Fibroblast of lung (primary cell): ENCODE results near the gene ACTL6B. TPM values are rescaled to one million over a fixed set of nuclear protein-coding genes. Genes with fewer than 3 reads are reported as not detected.

Experiments used
- DNase-seq, 2 donors: peaks; one replicate each; pipeline versions ENCODE4 v3.0.0 to v3.0.0-alpha.2; 2010; ENCODE audit warnings: low read depth in 2 of 2
- H2AFZ ChIP-seq: 2 replicates; pipeline ENCODE4 v1.5.1; 2012; ENCODE audit warnings: low read length, control low read depth, inconsistent platforms
- H3K27ac ChIP-seq: 2 replicates; pipeline ENCODE4 v1.5.1; 2011; ENCODE audit warnings: low read length, control low read depth; ENCODE audit not compliant: insufficient read depth
- H3K27me3 ChIP-seq: 2 replicates; pipeline ENCODE4 v1.5.1; 2011; ENCODE audit warnings: mild to moderate bottlenecking, low read length; ENCODE audit not compliant: control insufficient read depth, insufficient read depth
- H3K36me3 ChIP-seq: 2 replicates; pipeline ENCODE4 v1.5.1; 2011; ENCODE audit warnings: low read length; ENCODE audit not compliant: control insufficient read depth, insufficient read depth
- H3K4me1 ChIP-seq: 2 replicates; pipeline ENCODE4 v1.5.1; 2011; ENCODE audit warnings: low read length; ENCODE audit not compliant: control insufficient read depth, insufficient read depth; ENCODE audit errors: extremely low read depth
- H3K4me2 ChIP-seq: 2 replicates; pipeline ENCODE4 v1.5.1; 2011; ENCODE audit warnings: low read length, control low read depth; ENCODE audit not compliant: insufficient read depth; ENCODE audit errors: extremely low read depth
- H3K4me3 ChIP-seq, 4 experiments: fragments of 200-600 bp in 1 of 4; sonication (generic) in 1 of 4; replicated peaks in 1 of 4; 2 replicates each; pipeline ENCODE4 v1.5.1; 2011 to 2016; ENCODE audit warnings: low read length in 4 of 4, low read depth in 3 of 4, mild to moderate bottlenecking in 3 of 4, control low read depth in 2 of 4, inconsistent platforms in 1 of 4, mixed read lengths in 1 of 4; ENCODE audit not compliant: insufficient read depth in 1 of 4; ENCODE audit errors: control extremely low read depth in 1 of 4
- H3K79me2 ChIP-seq: 2 replicates; pipeline ENCODE4 v1.5.1; 2012; ENCODE audit warnings: mild to moderate bottlenecking, low read length, inconsistent platforms; ENCODE audit not compliant: control insufficient read depth, insufficient read depth
- H3K9ac ChIP-seq: 2 replicates; pipeline ENCODE4 v1.5.1; 2011; ENCODE audit warnings: mild to moderate bottlenecking, low read length, control low read depth; ENCODE audit not compliant: insufficient read depth
- H3K9me3 ChIP-seq: 2 replicates; pipeline ENCODE4 v1.5.1; 2012; ENCODE audit warnings: low read depth, low read length; ENCODE audit not compliant: control insufficient read depth, insufficient read depth
- H4K20me1 ChIP-seq: 2 replicates; pipeline ENCODE4 v1.5.1; 2011; ENCODE audit warnings: low read length; ENCODE audit not compliant: control insufficient read depth, insufficient read depth; ENCODE audit errors: extremely low read depth
- CTCF ChIP-seq, 2 donors: IDR thresholded peaks in 1 of 2; conservative IDR thresholded peaks in 1 of 2; 1 replicate in 1 of 2; 2 replicates in 1 of 2; pipeline ENCODE4 v1.5.1; 2011 to 2012; ENCODE audit warnings: low read length in 2 of 2, control low read depth in 1 of 2, inconsistent platforms in 1 of 2, low read depth in 1 of 2, mild to moderate bottlenecking in 1 of 2
- EZH2 ChIP-seq: IDR thresholded peaks from 2 replicates; pipeline ENCODE4 v1.5.1; 2012; ENCODE audit warnings: low read length, control low read depth, mild to moderate bottlenecking; ENCODE audit errors: missing control alignments
- polyA plus RNA-seq, 2 donors: library from polyadenylated mRNA; depleted of rRNA in 1 of 2; stranded (reverse) in 1 of 2; unstranded in 1 of 2; fragments of >200 nt; gene quantifications; 2 replicates each; pipeline ENCODE4 v1.2.1, GENCODE V29; 2011 to 2012; ENCODE audit warnings: missing spikeins in 1 of 2
- total RNA-seq: library from RNA; depleted of rRNA; stranded (reverse); fragments of >200 nt; gene quantifications from 2 replicates; pipeline ENCODE4 v1.2.1, GENCODE V29; 2014

The ACTL6B gene
- total and polyA plus RNA-seq, 2 donors (not counting 1 experiment from before 2014, with no cell fraction given): not detected

- H3K79me2 ChIP-seq: peaks cover 20% of the 10 kb centered on the region
- H3K4me3 ChIP-seq: peak overlapping the region; percentile 65 to 98 (median 92)
- no peak overlapping the region for H2AFZ ChIP-seq
- H3K27me3 ChIP-seq: no peaks in the 10 kb centered on the region
- H3K36me3 ChIP-seq: peaks cover 19% of the 10 kb centered on the region
- H4K20me1 ChIP-seq: no peaks in the 10 kb centered on the region
- peak; percentile 86 to 87 for DNase-seq
- peak overlapping the region; percentile 79 for H3K27ac ChIP-seq
- peak overlapping the region; percentile 92 for H3K4me2 ChIP-seq
- peak overlapping the region; percentile 61 for H3K9ac ChIP-seq
- peaks cover 4% of the 10 kb centered on the region for H3K4me1 ChIP-seq
- TF ChIP-seq CTCF (conservative IDR thresholded peaks at IDR 0.05 in 1 of 2, IDR thresholded peaks at IDR 0.05 in 1 of 2; ENCODE audit: low read depth in 1 of 2, low read length in 2 of 2): no peak
- TF ChIP-seq EZH2: no peak
- no peaks in the 10 kb centered on the region for H3K9me3 ChIP-seq
Measured at GRCh38 chr7:100602889-100603725, 53.1 kb downstream of the ACTL6B start.

- DNase-seq: no peak
Measured at GRCh38 chr7:100600730-100601038, 55.6 kb downstream of the ACTL6B start.

More at GRCh38 chr7:100600730-100601038, 55.6 kb downstream of the ACTL6B start:
- H3K4me2 ChIP-seq: no peak overlapping the region
- peaks cover 6% of the 10 kb centered on the region for H3K36me3 ChIP-seq
- no peaks in the 10 kb centered on the region for H4K20me1 ChIP-seq
- H3K4me3 ChIP-seq: no peak overlapping the region
- H3K27ac ChIP-seq: no peak overlapping the region
- H3K9ac ChIP-seq: no peak overlapping the region
- peaks cover 4% of the 10 kb centered on the region for H3K4me1 ChIP-seq
- TF ChIP-seq CTCF (conservative IDR thresholded peaks at IDR 0.05 in 1 of 2, IDR thresholded peaks at IDR 0.05 in 1 of 2; ENCODE audit: low read depth in 1 of 2, low read length in 2 of 2) (no peak), EZH2 (no peak)
- no peak overlapping the region for H2AFZ ChIP-seq
- H3K79me2 ChIP-seq: peaks cover 20% of the 10 kb centered on the region
- no peaks in the 10 kb centered on the region for H3K9me3 ChIP-seq
- no peaks in the 10 kb centered on the region for H3K27me3 ChIP-seq
